D721Med (cell line): ENCODE data around the gene FGD5.

Source experiments
- DNase-seq: peaks from one replicate; pipeline ENCODE4 v3.0.0; 2011; ENCODE audit warnings: low spot score; ENCODE audit not compliant: insufficient read length
- FAIRE-seq: peaks from 2 replicates; lab custom pipeline; 2011; peaks lifted over from hg19 to GRCh38; lab: Jason Lieb, UNC
- TF ChIP-seq, protein P1 (sequence below): IDR thresholded peaks from 2 replicates; pipeline ENCODE4 v1.5.1; 2012; ENCODE audit warnings: mild to moderate bottlenecking, control low read depth; ENCODE audit not compliant: insufficient read depth; ENCODE audit errors: missing control alignments

The FGD5 gene

DNA sequence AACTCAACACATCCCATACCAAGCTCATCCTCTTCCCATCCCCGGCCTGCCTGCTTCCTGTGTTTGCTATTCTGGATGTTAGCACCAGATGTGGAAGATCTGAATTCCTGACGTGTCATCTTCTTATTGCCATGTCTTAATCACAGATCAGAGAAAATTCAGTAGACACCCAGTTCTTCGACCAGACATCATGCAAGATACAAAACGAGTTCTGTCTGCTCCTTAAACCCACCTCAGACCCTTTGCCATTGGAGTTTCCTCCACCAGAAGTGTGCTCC, 52.0 kb downstream of the FGD5 start:
- TF ChIP-seq, protein P1, sequence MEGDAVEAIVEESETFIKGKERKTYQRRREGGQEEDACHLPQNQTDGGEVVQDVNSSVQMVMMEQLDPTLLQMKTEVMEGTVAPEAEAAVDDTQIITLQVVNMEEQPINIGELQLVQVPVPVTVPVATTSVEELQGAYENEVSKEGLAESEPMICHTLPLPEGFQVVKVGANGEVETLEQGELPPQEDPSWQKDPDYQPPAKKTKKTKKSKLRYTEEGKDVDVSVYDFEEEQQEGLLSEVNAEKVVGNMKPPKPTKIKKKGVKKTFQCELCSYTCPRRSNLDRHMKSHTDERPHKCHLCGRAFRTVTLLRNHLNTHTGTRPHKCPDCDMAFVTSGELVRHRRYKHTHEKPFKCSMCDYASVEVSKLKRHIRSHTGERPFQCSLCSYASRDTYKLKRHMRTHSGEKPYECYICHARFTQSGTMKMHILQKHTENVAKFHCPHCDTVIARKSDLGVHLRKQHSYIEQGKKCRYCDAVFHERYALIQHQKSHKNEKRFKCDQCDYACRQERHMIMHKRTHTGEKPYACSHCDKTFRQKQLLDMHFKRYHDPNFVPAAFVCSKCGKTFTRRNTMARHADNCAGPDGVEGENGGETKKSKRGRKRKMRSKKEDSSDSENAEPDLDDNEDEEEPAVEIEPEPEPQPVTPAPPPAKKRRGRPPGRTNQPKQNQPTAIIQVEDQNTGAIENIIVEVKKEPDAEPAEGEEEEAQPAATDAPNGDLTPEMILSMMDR = no peak
- no peak for FAIRE-seq

DNA sequence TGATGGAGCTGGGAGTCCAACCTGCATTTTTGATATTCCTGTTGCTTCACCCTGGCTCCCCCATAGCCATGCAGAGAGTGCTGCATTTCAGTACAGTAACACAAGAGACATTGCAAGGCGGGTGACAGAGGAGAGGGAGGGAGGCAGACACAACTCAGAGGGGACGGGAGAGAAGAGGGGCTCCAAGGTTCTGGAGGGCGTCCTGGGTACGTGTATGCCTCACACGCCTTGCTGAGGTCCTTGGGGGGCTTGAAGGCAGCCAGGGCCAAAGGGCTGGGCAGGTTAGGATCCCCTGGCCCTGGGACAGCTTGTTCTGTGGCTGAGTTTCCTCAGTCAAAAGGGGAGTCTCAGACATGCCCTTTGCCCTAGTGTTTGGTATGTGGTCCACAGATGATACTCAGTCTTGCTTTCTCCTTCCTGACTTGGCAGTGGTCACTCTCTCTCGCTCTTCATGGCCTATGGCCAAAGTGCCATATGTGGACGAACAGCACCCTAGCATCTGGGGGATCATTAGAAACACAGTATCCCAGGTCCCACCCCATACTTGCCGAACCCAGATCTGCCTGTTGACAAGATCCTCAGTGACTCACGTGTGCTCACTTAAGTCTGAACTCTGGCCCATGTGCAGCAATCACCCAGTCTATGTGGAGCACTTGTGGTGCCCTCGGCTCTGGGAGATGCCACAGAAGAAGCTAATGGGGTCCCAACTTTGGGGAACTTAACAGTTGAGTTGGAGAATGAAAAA, 52.9 kb downstream of the FGD5 start:
- no peak for FAIRE-seq
- TF ChIP-seq, protein P1 = no peak
- no peak for DNase-seq

More for the DNA sequence above, 52.0 kb downstream of the FGD5 start:
- DNase-seq = no peak

DNA sequence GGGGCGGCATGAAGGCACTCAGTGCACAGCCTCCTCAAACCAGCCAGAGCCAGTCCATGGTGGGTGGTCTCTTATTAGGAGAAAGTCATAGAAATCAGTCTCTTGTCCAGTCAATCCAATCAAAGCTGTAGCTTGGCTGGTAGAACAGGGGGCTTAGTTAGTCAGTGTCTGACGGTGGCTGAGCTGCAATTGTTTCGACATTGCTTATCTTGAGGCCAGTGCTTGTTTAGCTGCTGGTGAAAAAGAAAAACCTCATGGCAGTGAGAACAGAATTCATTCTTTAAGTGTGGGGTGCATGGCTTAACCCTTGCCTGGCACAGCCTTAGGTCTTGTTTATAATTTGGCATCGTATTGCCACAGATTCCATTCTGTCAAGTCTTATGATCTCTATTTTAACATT, 53.9 kb downstream of the FGD5 start:
- DNase-seq (no peak), FAIRE-seq (no peak)
- TF ChIP-seq, protein P1 = no peak

DNA sequence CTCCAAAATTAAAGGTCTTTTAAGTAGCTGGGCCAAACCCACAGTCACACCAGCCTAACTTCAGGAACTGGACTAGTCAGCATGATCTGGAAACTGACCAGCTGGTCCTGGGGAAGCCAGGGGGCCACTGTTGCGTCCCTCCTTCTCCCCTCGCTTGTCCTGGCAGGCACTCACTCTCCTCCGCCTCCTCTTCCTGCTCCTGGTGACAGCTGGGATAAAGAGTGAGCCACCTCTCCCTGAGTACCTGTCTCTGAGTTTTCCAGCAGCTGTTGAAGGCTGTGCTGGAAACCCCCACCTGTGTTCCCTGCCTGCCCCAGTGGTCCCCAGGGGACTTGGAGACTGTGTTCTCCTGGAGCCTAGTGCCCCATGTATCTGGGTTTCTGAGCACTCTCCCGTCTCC, 56.0 kb downstream of the FGD5 start:
- TF ChIP-seq, protein P1 = no peak
- no peak for FAIRE-seq
- no peak for DNase-seq

DNA sequence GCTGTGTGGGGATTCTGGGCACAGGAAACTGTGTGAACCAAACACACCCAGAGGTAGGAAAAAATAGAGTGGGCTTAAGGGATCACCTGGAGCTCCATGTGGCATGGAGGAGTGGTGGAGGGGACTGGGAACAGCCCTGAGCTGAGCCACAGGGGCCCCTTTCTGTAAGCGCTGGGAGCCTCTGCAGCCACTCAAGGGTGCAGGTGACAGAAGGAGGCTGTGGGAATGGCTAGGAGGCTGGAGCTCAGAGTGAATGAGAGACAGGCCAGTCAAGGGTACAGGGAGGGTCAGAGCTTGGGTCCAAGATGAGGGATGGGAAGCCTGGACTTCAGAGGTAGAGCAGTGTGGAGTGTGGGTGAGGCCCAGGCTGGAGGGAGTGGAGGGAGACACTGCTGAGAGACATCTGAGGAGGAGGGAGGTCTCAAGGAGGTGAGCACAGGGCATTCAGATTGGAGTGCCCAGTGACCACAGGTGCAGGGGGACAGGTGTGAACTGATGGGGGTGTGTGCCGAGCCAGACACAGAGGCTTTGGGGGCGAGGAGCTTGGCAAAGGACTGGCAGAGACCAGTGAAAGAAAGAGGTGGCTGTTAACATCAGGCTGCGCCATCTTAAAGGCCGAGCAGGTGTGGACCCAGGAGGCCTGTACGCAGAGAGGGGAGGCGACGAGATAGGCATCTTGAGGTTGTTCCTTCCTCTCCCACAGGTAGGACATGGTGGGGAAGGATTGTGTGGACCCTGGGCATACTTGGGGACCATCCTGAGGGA, 56.8 kb downstream of the FGD5 start:
- TF ChIP-seq, protein P1 = no peak
- no peak for FAIRE-seq
- no peak for DNase-seq

DNA sequence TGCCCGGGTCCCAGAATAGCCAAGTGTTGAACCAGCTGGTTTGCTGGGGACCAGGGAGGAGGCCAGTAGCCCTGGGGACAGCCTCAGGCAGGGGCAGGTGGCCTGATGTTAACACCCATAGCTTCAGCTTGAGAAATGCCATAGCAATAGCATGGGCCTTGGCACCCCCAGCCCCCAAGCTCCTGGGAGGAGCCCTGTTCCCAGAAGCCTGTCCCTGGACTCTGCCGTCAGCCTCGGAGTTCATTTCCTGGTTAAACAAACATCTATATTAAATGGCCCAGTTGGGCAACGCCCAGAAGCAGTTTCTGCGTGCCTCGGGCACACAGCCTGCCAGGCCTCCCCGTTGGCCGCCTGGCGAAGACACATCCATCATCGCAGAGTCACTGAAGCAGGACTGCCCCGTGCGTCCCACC, 58.2 kb downstream of the FGD5 start:
- DNase-seq = no peak
- FAIRE-seq = no peak

More for the DNA sequence above, 58.2 kb downstream of the FGD5 start:
- TF ChIP-seq, protein P1 = no peak
